ENCODE data around the gene NENF.

DNA sequence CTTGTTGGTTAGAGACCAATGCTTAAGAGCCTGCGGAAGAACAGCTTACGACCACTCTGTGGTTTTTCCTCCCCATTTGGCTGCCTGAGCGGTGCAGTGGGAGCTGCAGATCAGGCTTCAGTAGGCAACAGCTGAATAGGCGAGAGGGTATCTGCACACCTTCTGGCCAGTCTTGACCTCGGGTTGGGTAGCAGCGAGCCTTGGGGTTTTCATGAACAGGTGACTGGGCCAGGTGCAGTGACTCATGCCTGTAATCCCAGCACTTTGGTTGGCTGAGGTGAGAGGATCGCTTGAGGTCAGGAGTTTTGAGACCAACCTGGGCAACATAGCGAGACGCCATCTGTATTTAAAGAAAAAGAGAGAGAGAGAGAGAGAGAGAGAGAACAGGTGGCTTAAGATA is 41.0 kb downstream of the NENF start:
- TF ChIP-seq NFIC (IDR thresholded peaks at IDR 0.05) = no peak
- no peak for TF ChIP-seq EP300 (IDR thresholded peaks at IDR 0.05; ENCODE audit: borderline replicate concordance)
- TF ChIP-seq MAX (IDR thresholded peaks at IDR 0.05) = no peak
- TF ChIP-seq YY1 (IDR thresholded peaks at IDR 0.05; ENCODE audit: low read depth) = no peak
- TF ChIP-seq FOXM1 (IDR thresholded peaks at IDR 0.05; ENCODE audit: borderline replicate concordance, low read depth) = no peak
- TF ChIP-seq REST (IDR thresholded peaks at IDR 0.05; ENCODE audit: low read depth) = no peak
